IgD-negative memory B cell (primary cell): ENCODE measurements around the gene LHPP. TPM values are rescaled to one million over a fixed set of nuclear protein-coding genes. Genes with fewer than 3 reads are reported as not detected.
A peak's percentile ranks its signal among the peaks of the same experiment; 100 is the strongest.

ENCODE experiments used
- H3K27ac Mint-ChIP-seq, 3 donors: one replicate each; pipeline ENCODE4 v1.8.0; 2020 to 2022; ENCODE audit warnings: mild to moderate bottlenecking in 3 of 3, mixed read lengths in 3 of 3, moderate library complexity in 1 of 3
- H3K27me3 Mint-ChIP-seq: one replicate; pipeline ENCODE4 v1.8.0; 2021; ENCODE audit warnings: mixed read lengths
- H3K36me3 Mint-ChIP-seq: one replicate; pipeline ENCODE4 v1.8.0; 2020; ENCODE audit warnings: mild to moderate bottlenecking, mixed read lengths
- H3K4me1 Mint-ChIP-seq, 3 donors: one replicate each; pipeline ENCODE4 v1.8.0; 2020 to 2022; ENCODE audit warnings: mixed read lengths in 3 of 3, mild to moderate bottlenecking in 1 of 3
- H3K4me3 Mint-ChIP-seq, 4 donors: one replicate each; pipeline ENCODE4 v1.8.0; 2020 to 2022; ENCODE audit warnings: mild to moderate bottlenecking in 4 of 4, mixed read lengths in 4 of 4, moderate library complexity in 3 of 4
- H3K9me3 Mint-ChIP-seq, 3 donors: one replicate each; pipeline ENCODE4 v1.8.0; 2020 to 2021; ENCODE audit warnings: mixed read lengths in 3 of 3, mild to moderate bottlenecking in 1 of 3
- polyA plus RNA-seq: library from polyadenylated mRNA; unstranded; fragments of 300-500 nt; fragmentation: Illumina TruSeq; gene quantifications from one replicate; pipeline ENCODE4 v1.2.3, GENCODE V29; 2021

Gene LHPP
- polyA plus RNA-seq, 1 donor from 2014 or later = 52.0 TPM

- H3K4me1 Mint-ChIP-seq = peaks cover 3 to 6% (median 5%) of the 10 kb centered on the region in 3 donors
- peaks cover 1% of the 10 kb centered on the region for H3K36me3 Mint-ChIP-seq
- H3K27me3 Mint-ChIP-seq = peaks cover 21% of the 10 kb centered on the region
- H3K27ac Mint-ChIP-seq = no peak overlapping the region
- H3K4me3 Mint-ChIP-seq = peak overlapping the region in 1 of 4 donors; percentile 27
- H3K9me3 Mint-ChIP-seq = no peaks in the 10 kb centered on the region
These were observed 3.1 kb upstream of the LHPP start for GRCh38 chr10:124458473-124458872.

DNA sequence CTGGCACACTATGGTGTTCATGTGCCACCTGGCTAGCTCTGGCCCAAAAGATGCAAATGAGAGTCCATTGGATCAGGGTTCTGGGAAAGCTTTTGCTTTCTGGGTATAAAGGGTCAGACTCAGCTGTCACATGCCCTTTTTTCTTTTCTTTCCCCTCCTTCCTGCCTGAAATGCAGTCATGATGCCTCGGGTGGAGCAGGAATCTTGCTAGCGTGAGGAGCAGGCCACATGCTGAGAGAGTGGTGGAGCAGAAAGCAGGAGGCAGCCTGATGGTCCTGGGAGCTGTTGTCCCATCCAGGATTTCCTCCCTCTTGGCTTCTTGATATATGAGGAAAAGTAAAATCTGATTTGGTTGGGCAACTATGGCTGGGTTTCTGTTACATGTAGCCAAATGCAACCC lies 2.7 kb upstream of the LHPP start:
- Mint-ChIP-seq H3K27ac (no peak overlapping the region), H3K4me3 (peak overlapping the region in 1 of 4 donors; percentile 27), H3K9me3 (no peaks in the 10 kb centered on the region), H3K36me3 (peaks cover 1% of the 10 kb centered on the region), H3K27me3 (peaks cover 20% of the 10 kb centered on the region), H3K4me1 (peaks cover 3 to 6% (median 5%) of the 10 kb centered on the region in 3 donors)

GRCh38 chr10:124459395-124459794 lies 2.2 kb upstream of the LHPP start:
- H3K4me1 Mint-ChIP-seq = peaks cover 6 to 10% (median 6%) of the 10 kb centered on the region in 3 donors
- H3K27me3 Mint-ChIP-seq = peaks cover 20% of the 10 kb centered on the region
- H3K4me3 Mint-ChIP-seq = no peak overlapping the region
- peaks cover 1% of the 10 kb centered on the region for H3K36me3 Mint-ChIP-seq
- H3K9me3 Mint-ChIP-seq = no peaks in the 10 kb centered on the region
- no peak overlapping the region for H3K27ac Mint-ChIP-seq

GRCh38 chr10:124460144-124460543 lies 1.5 kb upstream of the LHPP start:
- Mint-ChIP-seq H3K27ac (no peak overlapping the region), H3K36me3 (peaks cover 1% of the 10 kb centered on the region), H3K27me3 (peaks cover 15% of the 10 kb centered on the region), H3K9me3 (no peaks in the 10 kb centered on the region), H3K4me3 (peak overlapping the region in 3 of 4 donors; percentile 8 to 69 (median 12)), H3K4me1 (peaks cover 10 to 18% (median 14%) of the 10 kb centered on the region in 3 donors)

GRCh38 chr10:124462348-124462695 lies 699 bp downstream of the LHPP start:
- H3K36me3 Mint-ChIP-seq = peaks cover 3% of the 10 kb centered on the region
- H3K4me1 Mint-ChIP-seq = peaks cover 22 to 28% (median 26%) of the 10 kb centered on the region in 3 donors
- H3K4me3 Mint-ChIP-seq = peak overlapping the region; percentile 47 to 93 (median 92)
- peaks cover 3% of the 10 kb centered on the region for H3K27me3 Mint-ChIP-seq
- peak overlapping the region in 2 of 3 donors; percentile 80 to 85 for H3K27ac Mint-ChIP-seq
- H3K9me3 Mint-ChIP-seq = no peaks in the 10 kb centered on the region

- H3K27ac Mint-ChIP-seq = peak overlapping the region; percentile 85 to 94 (median 92)
- peak overlapping the region in 3 of 4 donors; percentile 55 to 84 (median 82) for H3K4me3 Mint-ChIP-seq
- peaks cover 5% of the 10 kb centered on the region for H3K36me3 Mint-ChIP-seq
- no peaks in the 10 kb centered on the region for H3K9me3 Mint-ChIP-seq
- H3K27me3 Mint-ChIP-seq = peaks cover 1% of the 10 kb centered on the region
- peaks cover 22 to 28% (median 26%) of the 10 kb centered on the region in 3 donors for H3K4me1 Mint-ChIP-seq
These were observed 2.7 kb downstream of the LHPP start for GRCh38 chr10:124464028-124464965.

- H3K36me3 Mint-ChIP-seq = peaks cover 8% of the 10 kb centered on the region
These were observed 3.6 kb downstream of the LHPP start for GRCh38 chr10:124465003-124465776.

GRCh38 chr10:124465777-124466488 lies 4.3 kb downstream of the LHPP start:
- H3K27ac Mint-ChIP-seq = peak overlapping the region; percentile 85 to 94 (median 92)
- H3K9me3 Mint-ChIP-seq = no peaks in the 10 kb centered on the region
- no peaks in the 10 kb centered on the region for H3K27me3 Mint-ChIP-seq
- peaks cover 23 to 30% (median 25%) of the 10 kb centered on the region in 3 donors for H3K4me1 Mint-ChIP-seq
- peak overlapping the region; percentile 63 to 84 (median 78) for H3K4me3 Mint-ChIP-seq
- peaks cover 8% of the 10 kb centered on the region for H3K36me3 Mint-ChIP-seq

More at GRCh38 chr10:124465003-124465776, 3.6 kb downstream of the LHPP start:
- Mint-ChIP-seq H3K27me3 (no peaks in the 10 kb centered on the region), H3K9me3 (no peaks in the 10 kb centered on the region), H3K4me3 (peak overlapping the region; percentile 63 to 84 (median 78)), H3K4me1 (peaks cover 25 to 30% (median 26%) of the 10 kb centered on the region in 3 donors), H3K27ac (peak overlapping the region; percentile 85 to 94 (median 92))

GRCh38 chr10:124467165-124467564 lies 5.5 kb downstream of the LHPP start:
- H3K27me3 Mint-ChIP-seq = no peaks in the 10 kb centered on the region
- H3K4me3 Mint-ChIP-seq = no peak overlapping the region
- H3K27ac Mint-ChIP-seq = no peak overlapping the region
- H3K9me3 Mint-ChIP-seq = no peaks in the 10 kb centered on the region
- H3K36me3 Mint-ChIP-seq = peaks cover 6% of the 10 kb centered on the region
- H3K4me1 Mint-ChIP-seq = peaks cover 22 to 27% (median 23%) of the 10 kb centered on the region in 3 donors

DNA sequence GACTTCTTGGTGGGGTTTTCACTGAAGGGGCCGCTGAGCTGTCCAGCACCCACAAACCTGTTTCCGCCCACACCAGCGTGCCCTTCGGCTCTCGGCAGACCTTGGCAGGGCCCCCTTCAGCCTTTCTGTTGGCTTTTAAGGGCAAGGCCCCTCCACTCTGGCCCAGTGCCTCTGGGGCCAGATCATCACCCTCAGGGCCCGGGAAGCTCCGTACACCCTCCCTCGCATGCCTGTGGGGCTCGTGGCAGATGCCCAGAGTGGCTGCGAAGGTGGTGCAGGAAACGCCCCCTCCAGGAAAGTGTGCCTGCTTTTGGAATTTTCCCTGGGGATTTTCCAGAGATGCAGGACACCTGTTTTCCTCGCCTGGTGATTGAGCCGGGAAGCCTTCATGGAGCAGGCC lies 7.0 kb downstream of the LHPP start:
- Mint-ChIP-seq H3K4me3 (no peak overlapping the region), H3K27ac (no peak overlapping the region), H3K27me3 (no peaks in the 10 kb centered on the region), H3K4me1 (peaks cover 22 to 26% (median 23%) of the 10 kb centered on the region in 3 donors), H3K9me3 (no peaks in the 10 kb centered on the region), H3K36me3 (peaks cover 6% of the 10 kb centered on the region)

GRCh38 chr10:124469956-124470484 lies 8.4 kb downstream of the LHPP start:
- Mint-ChIP-seq H3K4me3 (no peak overlapping the region), H3K27ac (peak overlapping the region in 1 of 3 donors; percentile 71), H3K27me3 (no peaks in the 10 kb centered on the region), H3K4me1 (peaks cover 13 to 18% (median 17%) of the 10 kb centered on the region in 3 donors), H3K36me3 (peaks cover 8% of the 10 kb centered on the region), H3K9me3 (no peaks in the 10 kb centered on the region)

GRCh38 chr10:124470544-124471434 lies 9.2 kb downstream of the LHPP start:
- peaks cover 8% of the 10 kb centered on the region for H3K36me3 Mint-ChIP-seq
- no peak overlapping the region for H3K4me3 Mint-ChIP-seq
- peaks cover 0 to under 1% (median 0%) of the 10 kb centered on the region in 3 donors for H3K9me3 Mint-ChIP-seq
- peaks cover 6 to 11% (median 10%) of the 10 kb centered on the region in 3 donors for H3K4me1 Mint-ChIP-seq
- H3K27me3 Mint-ChIP-seq = no peaks in the 10 kb centered on the region
- no peak overlapping the region for H3K27ac Mint-ChIP-seq

DNA sequence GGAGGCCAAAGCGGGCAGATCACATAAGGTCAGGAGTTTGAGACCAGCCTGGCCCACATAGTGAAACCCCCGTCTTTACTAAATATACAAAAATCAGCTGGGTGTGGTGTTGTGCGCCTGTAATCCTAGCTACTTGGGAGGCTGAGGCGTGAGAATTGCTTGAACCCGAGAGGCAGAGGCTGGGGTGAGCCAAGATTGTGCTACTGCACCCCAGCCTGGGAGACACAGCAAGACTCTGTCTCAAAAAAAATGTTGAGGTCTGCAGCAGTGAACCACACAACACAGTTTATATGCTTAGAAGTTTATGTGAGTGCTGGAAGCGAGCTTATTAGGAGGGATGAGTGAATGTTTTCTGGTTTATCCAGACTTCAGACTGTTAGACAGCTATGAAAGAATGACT lies 10.4 kb downstream of the LHPP start:
- peaks cover 0 to 1% (median 0%) of the 10 kb centered on the region in 3 donors for H3K9me3 Mint-ChIP-seq
- H3K27ac Mint-ChIP-seq = no peak overlapping the region
- H3K36me3 Mint-ChIP-seq = peaks cover 7% of the 10 kb centered on the region
- H3K27me3 Mint-ChIP-seq = no peaks in the 10 kb centered on the region
- no peak overlapping the region for H3K4me3 Mint-ChIP-seq
- peaks cover 0 to 6% (median 4%) of the 10 kb centered on the region in 3 donors for H3K4me1 Mint-ChIP-seq
